Measurements from ENCODE around the gene RPP25L.

RPP25L gene

GRCh38 chr9:34620061-34620994 is 8.4 kb upstream of the RPP25L start, which contains the start of gene DCTN3:
TSS of gene DCTN3 (minus strand) at chr9:34620495. CDS start at chr9:34620464, 31 bp downstream.
- no peaks in the 10 kb centered on the region for H3K9me3 ChIP-seq
- H3K27me3 ChIP-seq, result no peaks in the 10 kb centered on the region
- DNase-seq, result peak; percentile 94
- no peak for TF ChIP-seq CTCF (IDR thresholded peaks at IDR 0.05; ENCODE audit: low read depth, low read length)
- H3K36me3 ChIP-seq, result 0 out of 2 replicates have a peak, but pooled peaks cover 3% of the 10 kb centered on the region
- H3K4me1 ChIP-seq, result no peaks in the 10 kb centered on the region; the same call in 1 of the 2 replicates
- peak within 1 kb of the TSS; percentile 96 for H3K4me3 ChIP-seq (ENCODE audit: low read depth, low read length)

GRCh38 chr9:34615132-34615531 is 3.2 kb upstream of the RPP25L start:
- Histone ChIP-seq H3K4me1 (no peaks in the 10 kb centered on the region; the same call in 1 of the 2 replicates), H3K9me3 (no peaks in the 10 kb centered on the region), H3K27me3 (no peaks in the 10 kb centered on the region), H3K4me3 (ENCODE audit: low read depth, low read length) (no peak overlapping the region), H3K36me3 (0 out of 2 replicates have a peak, but pooled peaks cover 3% of the 10 kb centered on the region)
- no peak for DNase-seq
- TF ChIP-seq CTCF (IDR thresholded peaks at IDR 0.05; ENCODE audit: low read depth, low read length), result no peak

- Histone ChIP-seq H3K27me3 (no peaks in the 10 kb centered on the region), H3K36me3 (0 out of 2 replicates have a peak, but pooled peaks cover 3% of the 10 kb centered on the region), H3K4me1 (no peaks in the 10 kb centered on the region; the same call in 1 of the 2 replicates), H3K9me3 (no peaks in the 10 kb centered on the region), H3K4me3 (ENCODE audit: low read depth, low read length) (peak overlapping the region; percentile 88)
- peak; percentile 92 for TF ChIP-seq CTCF (IDR thresholded peaks at IDR 0.05; ENCODE audit: low read depth, low read length)
- peak; percentile 86 for DNase-seq
Observed at GRCh38 chr9:34612788-34613390, 992 bp upstream of the RPP25L start.

- TF ChIP-seq CTCF (IDR thresholded peaks at IDR 0.05; ENCODE audit: low read depth, low read length), result no peak
- Histone ChIP-seq H3K36me3 (no peaks in the 10 kb centered on the region), H3K4me3 (ENCODE audit: low read depth, low read length) (peak overlapping the region; percentile 88), H3K4me1 (no peaks in the 10 kb centered on the region; the same call in 1 of the 2 replicates), H3K27me3 (no peaks in the 10 kb centered on the region), H3K9me3 (no peaks in the 10 kb centered on the region)
- DNase-seq, result no peak
Observed at GRCh38 chr9:34611251-34611810, 566 bp downstream of the RPP25L start.

- peak overlapping the region; percentile 88 for H3K4me3 ChIP-seq (ENCODE audit: low read depth, low read length)
- DNase-seq, result no peak
- no peak for TF ChIP-seq CTCF (IDR thresholded peaks at IDR 0.05; ENCODE audit: low read depth, low read length)
- H3K27me3 ChIP-seq, result no peaks in the 10 kb centered on the region
- H3K4me1 ChIP-seq, result no peaks in the 10 kb centered on the region; the same call in 1 of the 2 replicates
- no peaks in the 10 kb centered on the region for H3K9me3 ChIP-seq
- no peaks in the 10 kb centered on the region for H3K36me3 ChIP-seq
Observed at GRCh38 chr9:34610434-34611206, 1.3 kb downstream of the RPP25L start.

All from BE2C (cell line).